GM19099 (cell line): Measurements from ENCODE around the gene DLG2.

Source experiments
- POLR2A ChIP-seq: IDR thresholded peaks from 3 replicates; pipeline ENCODE4 v1.6.1; 2011; ENCODE audit warnings: low read depth; ENCODE audit not compliant: insufficient read length; ENCODE audit errors: extremely low read depth

Gene DLG2

GRCh38 chr11:84061726-84062125, 1565.4 kb downstream of the DLG2 start:
- no peak for TF ChIP-seq POLR2A

GRCh38 chr11:84056653-84057376, 1570.3 kb downstream of the DLG2 start:
- no peak for TF ChIP-seq POLR2A

GRCh38 chr11:84045146-84045545, 1582.0 kb downstream of the DLG2 start:
- TF ChIP-seq POLR2A: no peak

GRCh38 chr11:84044706-84045105, 1582.4 kb downstream of the DLG2 start:
- no peak for TF ChIP-seq POLR2A

- TF ChIP-seq POLR2A: no peak
These were observed 1590.4 kb downstream of the DLG2 start for GRCh38 chr11:84036664-84037194.

- TF ChIP-seq POLR2A: no peak
These were observed 1591.5 kb downstream of the DLG2 start for GRCh38 chr11:84035645-84036044.

- no peak for TF ChIP-seq POLR2A
These were observed 1592.7 kb downstream of the DLG2 start for GRCh38 chr11:84034484-84034883.

GRCh38 chr11:84024266-84024665, 1602.9 kb downstream of the DLG2 start:
- no peak for TF ChIP-seq POLR2A

GRCh38 chr11:84022695-84023094, 1604.4 kb downstream of the DLG2 start:
- TF ChIP-seq POLR2A: no peak

- TF ChIP-seq POLR2A: no peak
These were observed 1604.9 kb downstream of the DLG2 start for GRCh38 chr11:84022201-84022600.

- no peak for TF ChIP-seq POLR2A
These were observed 1605.9 kb downstream of the DLG2 start for GRCh38 chr11:84021291-84021690.

GRCh38 chr11:84019571-84020194, 1607.5 kb downstream of the DLG2 start:
- TF ChIP-seq POLR2A: no peak

GRCh38 chr11:84014539-84014938, 1612.6 kb downstream of the DLG2 start:
- no peak for TF ChIP-seq POLR2A

GRCh38 chr11:84012171-84012826, 1614.8 kb downstream of the DLG2 start:
- TF ChIP-seq POLR2A: no peak

- TF ChIP-seq POLR2A: no peak
These were observed 1624.0 kb downstream of the DLG2 start for GRCh38 chr11:84003181-84003580.

- TF ChIP-seq POLR2A: no peak
These were observed 1628.2 kb downstream of the DLG2 start for GRCh38 chr11:83998921-83999320.
